GM19099 (cell line): Measurements from ENCODE around the gene RIPOR2.

ENCODE experiments used
- POLR2A ChIP-seq: IDR thresholded peaks from 3 replicates; pipeline ENCODE4 v1.6.1; 2011; ENCODE audit warnings: low read depth; ENCODE audit not compliant: insufficient read length; ENCODE audit errors: extremely low read depth

RIPOR2 gene

DNA sequence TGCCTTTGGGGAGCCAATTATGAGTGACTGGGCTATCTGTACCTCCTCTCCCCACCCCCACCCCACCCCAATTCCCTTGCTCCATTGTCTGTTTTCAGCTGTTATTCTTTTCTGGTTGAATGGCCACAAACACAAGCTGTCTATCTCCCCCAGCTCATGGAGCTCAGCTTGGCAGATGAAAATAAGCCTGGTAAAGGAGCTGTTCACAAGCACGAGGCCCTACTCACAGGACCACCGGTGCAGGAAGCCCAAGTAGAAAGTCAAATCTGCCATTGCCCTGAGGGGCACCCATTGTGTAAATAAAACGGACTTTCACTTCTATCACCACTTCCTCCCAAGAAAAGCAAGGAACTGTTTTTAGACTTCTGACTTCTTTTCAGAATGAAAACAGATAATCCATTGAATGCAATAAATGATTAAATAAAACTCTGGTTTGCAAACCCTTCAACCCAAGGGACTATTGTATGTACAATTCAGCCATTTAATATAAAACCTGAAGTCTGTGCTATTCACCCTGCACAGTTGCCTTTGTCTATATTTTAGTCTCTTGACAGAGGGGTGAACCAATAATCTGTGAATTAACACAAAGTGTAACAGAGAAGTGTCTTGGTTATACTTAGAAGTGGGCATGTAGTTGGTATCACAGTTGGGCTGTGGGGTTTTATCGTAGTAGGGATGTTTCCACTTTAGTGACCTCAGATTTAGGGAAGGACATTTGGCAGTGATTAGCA lies 27.7 kb downstream of the RIPOR2 start:
- no peak for TF ChIP-seq POLR2A

DNA sequence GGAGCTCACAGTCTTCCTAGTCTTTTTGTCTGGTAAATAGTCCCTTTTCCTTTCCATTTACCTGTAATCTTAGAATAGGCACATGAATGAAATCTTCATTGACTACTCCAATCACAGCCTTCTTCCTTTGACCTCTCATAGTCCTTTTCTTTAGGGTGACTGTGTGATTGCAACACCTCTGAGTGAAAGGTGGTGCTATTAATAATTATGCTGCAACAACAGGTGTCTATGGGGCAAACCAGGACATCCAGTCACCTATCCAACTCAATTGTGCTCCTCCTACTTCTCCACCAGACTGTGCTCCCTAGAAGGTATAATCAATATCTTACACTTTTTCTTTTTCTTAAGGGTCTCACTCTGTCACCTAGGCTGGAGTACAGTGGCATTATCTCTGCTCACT lies 29.4 kb downstream of the RIPOR2 start:
- no peak for TF ChIP-seq POLR2A

DNA sequence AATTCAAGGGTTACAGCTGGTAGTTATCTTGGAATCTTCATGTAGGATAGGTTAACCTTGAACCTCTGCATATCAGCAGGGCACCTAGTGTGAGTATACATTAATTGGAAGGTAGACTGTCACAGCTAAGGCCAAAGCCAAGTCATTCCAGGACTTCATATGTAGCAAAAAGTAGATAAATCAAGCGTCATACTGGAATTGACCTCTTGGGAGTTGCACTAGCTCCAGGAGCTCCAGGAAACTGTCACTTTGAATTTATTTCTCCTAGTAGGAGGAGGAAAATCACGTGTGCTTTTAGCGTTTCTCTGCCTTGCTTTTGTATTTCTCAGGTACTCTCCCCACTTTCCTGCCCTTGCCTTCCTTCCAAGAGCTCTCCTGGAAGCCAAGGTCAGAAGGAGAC lies 30.3 kb downstream of the RIPOR2 start:
- no peak for TF ChIP-seq POLR2A

DNA sequence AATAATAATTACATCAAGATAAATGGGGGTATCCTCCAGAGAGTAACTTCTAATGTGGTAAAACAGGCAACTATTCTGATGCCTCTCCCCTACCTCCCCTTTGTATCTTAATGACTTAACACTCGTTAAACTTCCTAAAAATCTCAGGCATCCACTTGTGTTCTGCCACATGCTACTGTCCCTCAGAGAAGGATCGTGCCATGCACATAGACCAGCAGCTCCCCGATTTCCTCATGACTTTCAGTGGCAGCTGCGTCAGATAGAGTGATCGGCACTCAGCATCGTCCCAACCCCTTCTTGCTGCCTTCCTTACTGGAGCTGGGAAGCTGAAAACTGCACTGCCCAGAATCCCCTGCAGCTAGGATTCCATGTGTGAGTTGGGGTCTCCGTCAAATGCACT lies 32.1 kb downstream of the RIPOR2 start:
- TF ChIP-seq POLR2A = no peak

DNA sequence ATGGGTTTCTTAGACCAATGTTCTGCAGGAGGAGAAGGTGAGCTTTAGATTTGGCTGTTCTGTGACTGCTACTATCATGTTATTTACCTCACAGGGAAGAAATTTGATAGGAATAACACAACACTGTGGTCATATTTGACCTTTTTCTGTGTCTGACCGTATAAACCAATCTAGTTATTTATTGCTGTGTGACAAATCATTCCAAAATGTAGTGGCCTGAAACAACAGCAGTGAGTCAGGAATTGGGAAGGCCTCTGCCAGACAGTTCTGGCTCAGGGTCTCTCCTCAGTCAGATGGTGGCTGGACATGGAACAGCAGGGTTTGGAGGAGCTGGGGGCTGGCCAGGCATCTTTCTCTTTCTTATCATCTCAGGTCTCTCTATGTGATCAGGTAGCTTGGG lies 33.0 kb downstream of the RIPOR2 start:
- no peak for TF ChIP-seq POLR2A

DNA sequence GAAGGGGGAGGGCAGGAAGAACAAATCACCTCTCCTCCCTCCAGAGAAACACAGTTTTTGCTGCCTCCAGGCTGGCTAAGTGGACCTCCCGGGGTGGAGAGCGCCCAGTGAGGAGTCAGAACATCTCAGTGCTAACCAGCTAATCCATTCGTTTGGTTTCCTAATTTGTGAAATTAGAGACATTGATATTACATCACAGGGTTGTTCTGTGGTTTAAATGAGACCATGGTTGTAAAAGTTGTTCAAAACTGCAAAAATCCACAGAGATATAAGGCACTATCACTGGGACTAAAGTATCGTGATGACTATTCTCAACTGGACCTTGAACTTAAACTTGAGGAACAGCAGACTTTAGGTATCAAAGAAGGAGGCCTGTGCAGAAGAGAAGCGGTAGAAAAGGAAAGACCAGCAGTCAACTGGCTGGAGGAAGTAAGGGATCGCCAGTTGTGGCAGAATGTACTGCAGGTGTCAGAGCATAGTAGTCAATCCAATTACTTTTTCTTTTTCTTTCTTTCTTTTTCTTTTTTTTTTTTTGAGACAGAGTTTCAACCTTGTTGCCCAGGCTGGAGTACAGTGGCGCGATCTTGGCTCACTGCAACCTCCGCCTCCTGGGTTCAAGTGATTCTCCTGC lies 33.9 kb downstream of the RIPOR2 start:
- no peak for TF ChIP-seq POLR2A

DNA sequence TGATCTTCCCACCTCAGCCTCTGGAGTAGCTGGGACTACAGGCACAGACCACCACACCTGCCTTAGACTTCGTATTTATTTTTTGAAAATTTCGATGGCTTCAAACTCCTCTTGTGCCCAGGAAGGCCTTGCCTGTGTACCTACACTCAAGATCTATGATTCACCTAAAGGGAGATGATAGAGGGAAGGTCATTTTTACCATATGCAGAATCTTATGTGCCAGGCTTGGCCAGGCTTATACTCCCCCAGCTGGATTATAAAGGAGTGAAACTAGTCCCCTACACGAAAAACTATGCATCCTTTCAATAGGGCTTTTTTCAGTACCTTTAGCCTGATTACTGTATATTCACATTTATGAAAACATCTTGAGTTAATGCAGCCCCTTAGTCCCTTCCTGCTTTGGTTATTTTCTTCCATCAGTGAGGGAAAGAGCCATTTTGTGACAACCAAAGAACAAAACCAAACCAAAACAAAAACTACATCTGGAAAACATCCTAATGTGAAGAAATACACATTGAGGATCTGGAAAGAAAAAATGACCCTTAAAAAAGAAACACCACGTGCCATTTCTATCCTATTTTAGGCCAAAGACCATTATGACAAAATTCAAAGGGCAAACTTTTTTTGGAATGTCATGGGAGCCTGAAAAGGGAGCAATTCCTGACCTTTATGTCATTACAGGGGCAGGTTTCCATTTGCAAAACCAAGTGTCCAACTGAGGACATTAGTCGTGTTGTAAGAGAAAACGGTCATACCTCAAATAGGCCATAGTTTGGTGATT lies 34.7 kb downstream of the RIPOR2 start:
- TF ChIP-seq POLR2A = no peak

DNA sequence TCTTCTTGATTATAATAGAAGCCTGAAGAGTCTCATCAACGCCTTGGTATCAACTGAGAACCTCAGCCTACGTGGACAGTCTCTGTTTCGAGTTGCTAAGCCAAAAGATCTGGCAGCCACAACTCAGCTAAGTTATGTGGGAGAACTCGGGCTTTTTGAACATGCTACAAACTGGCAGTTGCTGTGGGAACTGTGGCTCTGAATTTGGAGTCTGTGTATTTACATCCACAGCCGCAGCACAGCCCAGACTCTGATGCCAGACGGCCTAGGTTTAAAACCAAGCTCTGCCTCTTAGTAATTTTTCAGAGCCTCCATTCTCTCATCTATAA lies 35.8 kb downstream of the RIPOR2 start:
- no peak for TF ChIP-seq POLR2A

DNA sequence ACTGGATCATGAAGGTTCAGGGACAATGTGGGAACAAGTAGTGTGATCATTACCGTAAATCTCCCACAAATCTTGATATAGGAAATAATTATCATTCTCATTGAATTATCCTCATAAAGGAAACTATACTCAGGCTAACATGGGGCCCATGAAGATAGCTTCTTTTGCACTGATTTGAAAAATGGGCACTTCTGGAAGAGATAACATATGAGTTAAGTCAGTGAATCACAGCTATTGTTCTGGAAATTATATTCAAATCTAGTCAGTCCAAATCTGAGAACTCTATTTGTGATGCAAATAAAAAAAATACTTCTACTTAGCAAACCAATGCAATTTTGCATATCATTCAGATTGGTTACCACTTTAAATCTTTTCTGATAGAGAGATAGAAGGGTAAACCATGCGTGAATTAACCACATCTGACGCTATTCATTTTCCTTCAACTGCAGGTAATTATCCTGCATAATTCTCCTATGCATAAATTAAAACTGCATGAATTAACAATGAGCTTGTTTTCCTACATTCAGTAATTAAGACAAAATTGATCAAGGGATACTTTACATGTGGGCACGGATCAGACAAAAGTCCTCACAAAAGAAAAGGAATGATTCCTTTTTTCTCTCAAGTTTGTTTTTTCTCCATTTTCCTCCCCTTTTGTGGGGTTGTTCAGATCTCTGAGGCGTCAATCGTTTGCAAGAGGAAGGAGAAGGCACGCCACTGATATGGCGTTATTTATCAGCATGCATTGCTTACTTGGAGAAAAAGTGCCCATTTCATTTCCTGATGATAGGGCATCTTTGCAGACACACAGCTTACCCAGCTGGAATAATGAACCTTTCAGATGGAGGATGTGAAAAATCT lies 36.4 kb downstream of the RIPOR2 start:
- no peak for TF ChIP-seq POLR2A

DNA sequence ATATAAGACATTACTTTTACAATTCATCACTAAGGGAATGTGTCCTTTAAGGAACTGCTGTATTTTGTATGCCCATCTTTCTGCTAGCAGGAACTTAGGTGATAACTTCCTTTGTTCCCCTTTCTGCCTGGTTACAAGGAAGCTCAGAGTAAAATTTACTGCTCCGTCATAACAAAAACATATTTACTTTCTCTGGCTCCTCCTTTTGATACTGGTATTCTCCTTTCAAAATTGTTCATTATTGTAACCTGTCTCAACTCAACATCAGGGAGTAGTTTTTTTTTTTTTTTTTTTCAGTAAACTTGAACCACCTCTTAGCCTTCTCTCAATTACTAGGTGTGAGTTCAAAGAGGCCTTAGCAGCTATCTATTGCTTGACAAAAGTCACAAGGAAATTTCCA lies 37.1 kb downstream of the RIPOR2 start:
- no peak for TF ChIP-seq POLR2A

DNA sequence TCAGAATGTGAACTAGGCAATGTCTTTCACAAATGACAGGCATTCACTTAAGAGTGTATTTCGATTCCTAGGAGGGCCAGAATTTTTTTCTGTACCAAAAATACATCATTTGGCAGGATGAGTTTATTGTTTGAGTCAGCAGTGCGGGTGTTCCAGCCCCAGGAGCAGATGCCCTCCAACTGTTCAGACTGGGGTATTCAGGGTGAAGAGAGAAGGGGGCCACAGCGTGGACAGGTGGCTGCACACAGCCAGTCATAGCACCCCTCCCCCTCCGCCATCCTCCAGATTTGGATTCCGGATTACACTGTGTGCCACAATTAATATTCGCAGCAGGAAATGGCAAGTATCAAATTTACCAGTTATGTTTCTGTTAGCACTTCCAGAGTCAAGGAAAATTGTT lies 38.6 kb downstream of the RIPOR2 start:
- TF ChIP-seq POLR2A = no peak

DNA sequence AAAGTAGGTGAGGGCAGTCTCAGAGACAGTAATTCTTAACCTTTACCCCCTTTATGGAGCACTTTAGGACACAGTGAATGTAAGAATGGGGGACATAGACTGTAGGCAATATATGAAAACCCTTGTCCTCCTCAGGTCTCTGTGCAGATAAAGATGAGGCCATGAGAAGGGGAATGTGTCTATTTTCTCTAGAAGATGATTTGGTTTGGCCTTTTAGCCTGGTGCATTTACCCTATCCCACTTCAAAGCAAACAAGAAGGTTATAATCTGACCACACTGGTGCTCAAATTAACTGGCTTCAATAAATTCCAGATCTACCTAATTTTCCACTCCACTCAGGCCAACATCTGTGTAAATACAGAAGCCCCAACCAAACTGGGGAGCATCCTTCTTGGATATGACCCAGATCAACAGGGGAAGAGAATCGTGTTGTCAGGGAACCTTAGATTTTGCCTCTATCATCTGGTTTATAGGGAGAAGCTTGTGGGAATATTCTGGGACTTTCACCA lies 42.4 kb downstream of the RIPOR2 start:
- TF ChIP-seq POLR2A = no peak

DNA sequence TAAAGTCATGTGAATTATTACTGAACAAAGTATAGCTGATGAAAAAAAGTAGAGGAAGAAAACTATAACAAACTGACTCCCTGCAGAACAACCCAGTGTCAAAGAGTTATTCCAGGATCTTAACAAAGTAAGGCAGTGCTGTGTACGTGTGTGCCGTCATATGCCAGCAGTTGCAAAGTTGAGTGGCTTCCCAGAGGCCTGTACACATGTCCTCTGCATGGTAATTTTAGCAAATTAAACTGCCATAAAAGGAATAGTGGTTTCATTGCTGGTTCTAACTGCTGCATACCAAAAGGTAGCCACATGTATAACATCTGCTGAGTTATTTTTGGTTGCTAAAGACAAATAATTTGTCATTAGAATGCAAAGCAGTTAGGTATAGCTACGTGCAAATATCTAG lies 44.8 kb downstream of the RIPOR2 start:
- TF ChIP-seq POLR2A = no peak

DNA sequence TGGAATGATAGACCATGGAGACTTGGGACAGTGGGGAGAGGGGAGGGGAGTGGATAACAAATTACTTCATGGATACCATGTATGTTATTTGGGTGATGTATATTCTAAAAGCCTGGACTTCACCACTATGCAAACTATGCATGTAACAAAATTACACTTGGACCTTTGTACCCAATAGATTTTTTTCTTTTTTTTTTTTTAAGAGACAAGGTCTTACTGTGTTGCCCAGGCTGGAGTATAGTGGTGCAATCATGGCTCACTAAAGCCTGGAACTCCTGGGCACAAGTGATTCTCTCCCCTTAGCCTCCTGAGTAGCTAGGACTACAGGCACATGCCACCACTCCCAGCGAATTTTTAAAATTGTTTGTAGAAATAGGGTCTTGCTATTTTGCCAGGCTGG lies 45.3 kb downstream of the RIPOR2 start:
- TF ChIP-seq POLR2A = no peak
